ENCODE measurements around the gene USH2A.

- no peak for TF ChIP-seq EZH2phosphoT487 (IDR thresholded peaks at IDR 0.05; ENCODE audit: insufficient read depth, low read depth)
- no peak for TF ChIP-seq EZH2 (IDR thresholded peaks at IDR 0.05; ENCODE audit: insufficient read depth, poor library complexity, severe bottlenecking)
Observed at GRCh38 chr1:216433175-216433574, 9.9 kb upstream of the USH2A start.

All from GM23248 (cell line).